ENCODE measurements around the gene GPR22.
A peak's percentile ranks its signal among the peaks of the same experiment; 100 is the strongest.

GPR22 gene

DNA sequence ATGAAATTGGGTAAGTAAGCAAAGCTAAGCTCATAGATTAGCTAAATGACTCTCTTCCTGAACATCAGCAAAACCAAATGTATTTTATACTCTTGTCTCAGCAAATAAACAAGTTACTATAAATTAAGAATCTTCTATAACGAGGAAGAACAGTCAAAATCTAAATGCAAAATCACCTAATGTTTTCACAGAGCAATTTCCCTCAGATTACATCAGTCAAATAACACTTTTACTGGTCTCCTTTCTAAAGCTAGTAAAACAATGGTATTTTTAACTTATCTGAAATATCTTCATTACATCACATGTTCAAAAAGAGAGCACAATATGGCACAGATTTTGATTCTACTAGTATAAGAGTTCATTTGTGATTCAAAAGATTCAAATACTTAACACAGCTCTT is 16.5 kb upstream of the GPR22 start:
- no peak overlapping the region for H3K27ac Mint-ChIP-seq
- H3K4me1 Mint-ChIP-seq, result no peaks in the 10 kb centered on the region
- H3K9me3 Mint-ChIP-seq, result peaks cover 6% of the 10 kb centered on the region
- H3K4me3 Mint-ChIP-seq, result no peak overlapping the region
- TF ChIP-seq, protein P1, sequence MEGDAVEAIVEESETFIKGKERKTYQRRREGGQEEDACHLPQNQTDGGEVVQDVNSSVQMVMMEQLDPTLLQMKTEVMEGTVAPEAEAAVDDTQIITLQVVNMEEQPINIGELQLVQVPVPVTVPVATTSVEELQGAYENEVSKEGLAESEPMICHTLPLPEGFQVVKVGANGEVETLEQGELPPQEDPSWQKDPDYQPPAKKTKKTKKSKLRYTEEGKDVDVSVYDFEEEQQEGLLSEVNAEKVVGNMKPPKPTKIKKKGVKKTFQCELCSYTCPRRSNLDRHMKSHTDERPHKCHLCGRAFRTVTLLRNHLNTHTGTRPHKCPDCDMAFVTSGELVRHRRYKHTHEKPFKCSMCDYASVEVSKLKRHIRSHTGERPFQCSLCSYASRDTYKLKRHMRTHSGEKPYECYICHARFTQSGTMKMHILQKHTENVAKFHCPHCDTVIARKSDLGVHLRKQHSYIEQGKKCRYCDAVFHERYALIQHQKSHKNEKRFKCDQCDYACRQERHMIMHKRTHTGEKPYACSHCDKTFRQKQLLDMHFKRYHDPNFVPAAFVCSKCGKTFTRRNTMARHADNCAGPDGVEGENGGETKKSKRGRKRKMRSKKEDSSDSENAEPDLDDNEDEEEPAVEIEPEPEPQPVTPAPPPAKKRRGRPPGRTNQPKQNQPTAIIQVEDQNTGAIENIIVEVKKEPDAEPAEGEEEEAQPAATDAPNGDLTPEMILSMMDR (IDR thresholded peaks at IDR 0.05), result no peak
- H3K36me3 Mint-ChIP-seq (ENCODE audit: low read depth), result peaks cover 28% of the 10 kb centered on the region
- H3K27me3 Mint-ChIP-seq (ENCODE audit: low read depth, poor library complexity), result no peaks in the 10 kb centered on the region
- no peak for DNase-seq

DNA sequence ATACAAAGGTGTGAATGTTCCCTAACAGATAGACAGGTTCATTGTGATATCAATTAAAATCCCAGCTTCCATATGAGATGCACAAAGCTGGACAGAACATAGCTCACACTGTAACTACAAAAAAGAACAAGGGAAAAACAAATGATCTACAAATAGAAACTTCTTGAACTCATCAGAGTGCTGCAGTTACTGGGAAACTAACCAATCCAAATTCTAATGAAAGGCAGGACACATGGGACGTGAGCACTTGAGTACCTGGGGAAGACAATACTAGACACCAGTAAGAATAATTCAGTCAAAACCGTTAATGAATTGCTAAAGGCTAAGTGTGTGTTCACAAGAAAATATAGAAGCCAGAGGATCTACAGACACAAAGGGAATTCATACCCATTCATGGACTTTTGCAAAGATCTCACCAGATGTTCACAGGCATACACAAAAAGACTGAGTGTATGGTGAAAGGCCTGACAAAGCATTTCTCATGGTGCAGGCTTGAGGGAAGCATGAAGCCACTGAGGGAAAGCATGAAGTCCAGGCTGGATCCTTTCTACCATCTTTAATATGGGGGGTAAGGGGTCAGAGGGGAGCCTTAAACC is 7.8 kb upstream of the GPR22 start:
- Mint-ChIP-seq H3K9me3 (peaks cover 2% of the 10 kb centered on the region), H3K27ac (peak overlapping the region; percentile 55)
- TF ChIP-seq, protein P1 (IDR thresholded peaks at IDR 0.05), result no peak

DNA sequence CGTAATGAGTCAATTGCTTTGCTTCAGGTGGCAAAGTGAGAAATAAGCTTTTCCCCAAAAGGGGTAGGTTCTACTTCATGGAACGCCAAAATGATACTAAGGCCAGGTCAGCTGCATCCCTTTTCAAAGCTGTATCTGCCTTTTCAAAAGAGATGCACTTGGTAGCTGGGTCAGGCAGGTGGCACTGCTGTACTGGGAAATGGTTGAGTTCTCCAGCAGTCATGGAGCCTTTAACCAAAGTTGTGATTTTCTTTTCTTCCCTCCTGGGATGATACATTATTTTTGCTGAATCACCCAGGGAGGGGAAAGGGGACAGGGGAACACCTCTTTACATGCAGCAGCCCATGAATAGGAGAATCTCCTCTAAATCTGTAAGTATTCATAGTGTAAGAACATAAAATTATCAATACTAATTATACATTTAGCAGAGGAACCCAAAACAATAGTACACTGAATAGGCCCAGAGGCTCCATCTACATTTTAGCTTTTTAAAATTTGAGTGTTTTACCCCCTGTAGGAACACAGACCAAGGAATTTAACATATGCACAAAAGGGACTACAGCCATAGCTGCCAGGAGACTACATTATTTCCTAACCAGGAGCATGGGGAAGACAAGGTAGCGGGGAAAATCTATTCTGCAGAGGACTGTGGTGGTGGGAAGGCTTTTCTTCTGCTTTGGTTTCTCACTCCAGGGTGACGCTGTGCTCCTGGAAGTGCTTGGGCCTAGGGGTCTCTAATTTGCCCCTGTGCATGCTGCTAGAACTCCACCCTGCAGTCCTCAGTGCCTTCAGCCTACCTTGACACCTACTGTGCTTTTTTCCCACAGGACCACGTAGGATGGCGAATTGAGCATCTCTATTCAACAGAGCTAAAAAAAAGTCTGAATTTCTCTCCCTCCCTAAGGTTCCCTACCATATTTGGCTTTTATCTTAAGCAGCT is 6.4 kb upstream of the GPR22 start:
- Mint-ChIP-seq H3K9me3 (no peaks in the 10 kb centered on the region), H3K36me3 (ENCODE audit: low read depth) (peaks cover 7% of the 10 kb centered on the region), H3K27ac (peak overlapping the region; percentile 61), H3K27me3 (ENCODE audit: low read depth, poor library complexity) (no peaks in the 10 kb centered on the region), H3K4me3 (no peak overlapping the region), H3K4me1 (no peaks in the 10 kb centered on the region)
- DNase-seq, result peak; percentile 23
- TF ChIP-seq, protein P1 (IDR thresholded peaks at IDR 0.05), result peak; percentile 47

More for the DNA sequence above, 7.8 kb upstream of the GPR22 start:
- H3K4me3 Mint-ChIP-seq, result no peak overlapping the region
- H3K36me3 Mint-ChIP-seq (ENCODE audit: low read depth), result peaks cover 21% of the 10 kb centered on the region
- H3K27me3 Mint-ChIP-seq (ENCODE audit: low read depth, poor library complexity), result no peaks in the 10 kb centered on the region
- H3K4me1 Mint-ChIP-seq, result no peaks in the 10 kb centered on the region
- no peak for DNase-seq

DNA sequence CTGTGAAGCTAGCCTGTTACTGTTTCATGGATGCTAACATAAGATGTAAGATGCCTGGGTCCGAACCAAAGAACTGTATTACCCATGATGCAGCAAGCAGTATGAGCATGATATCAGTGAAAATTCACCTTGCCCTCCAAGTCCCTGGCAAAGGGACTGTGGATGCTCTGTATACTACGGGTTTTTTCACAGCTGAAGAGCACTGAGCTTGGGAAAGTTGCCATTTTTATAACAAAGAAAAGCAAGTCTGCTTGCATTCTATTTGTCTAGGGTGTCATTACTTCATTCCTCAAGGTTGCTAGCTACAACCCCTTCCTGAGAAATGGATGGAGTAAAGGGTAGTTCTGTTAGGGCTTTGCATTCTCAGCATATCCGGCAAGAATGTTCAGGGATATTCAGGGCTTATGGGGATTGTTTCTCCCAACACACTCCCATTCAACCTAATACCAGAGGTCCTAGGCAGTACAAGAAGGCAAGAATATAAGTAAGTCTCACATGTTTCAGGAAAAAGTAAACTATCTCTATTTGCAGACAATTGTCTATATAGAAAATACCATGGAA is 5.1 kb upstream of the GPR22 start:
- TF ChIP-seq, protein P1 (IDR thresholded peaks at IDR 0.05), result no peak
- Mint-ChIP-seq H3K4me3 (no peak overlapping the region), H3K27ac (no peak overlapping the region), H3K9me3 (no peaks in the 10 kb centered on the region), H3K27me3 (ENCODE audit: low read depth, poor library complexity) (no peaks in the 10 kb centered on the region), H3K4me1 (no peaks in the 10 kb centered on the region), H3K36me3 (ENCODE audit: low read depth) (peaks cover under 1% of the 10 kb centered on the region)
- DNase-seq, result no peak

DNA sequence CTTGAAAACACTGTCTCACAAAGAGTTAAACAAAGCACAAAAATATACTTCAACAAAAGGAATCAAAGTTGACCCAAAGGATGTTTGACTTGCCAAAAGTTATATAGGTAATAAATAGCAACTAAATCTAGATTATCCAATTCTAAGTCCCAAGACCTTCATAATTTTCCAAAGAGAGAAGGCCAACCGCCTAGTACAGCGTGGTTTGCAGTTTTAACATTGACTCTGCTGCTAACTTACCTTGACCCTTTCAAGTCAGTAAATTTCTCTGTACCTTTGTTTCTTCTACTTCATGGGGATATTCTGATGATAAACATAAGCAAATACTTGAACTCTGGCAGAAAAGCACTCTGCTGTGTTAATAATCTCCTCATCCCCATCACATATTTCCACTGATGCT is 1.9 kb upstream of the GPR22 start:
- no peak for DNase-seq
- no peaks in the 10 kb centered on the region for H3K36me3 Mint-ChIP-seq (ENCODE audit: low read depth)
- peak overlapping the region; percentile 8 for H3K27ac Mint-ChIP-seq
- no peak overlapping the region for H3K4me3 Mint-ChIP-seq
- no peaks in the 10 kb centered on the region for H3K4me1 Mint-ChIP-seq
- no peaks in the 10 kb centered on the region for H3K27me3 Mint-ChIP-seq (ENCODE audit: low read depth, poor library complexity)
- TF ChIP-seq, protein P1 (IDR thresholded peaks at IDR 0.05), result no peak
- H3K9me3 Mint-ChIP-seq, result no peaks in the 10 kb centered on the region
